ENCODE data around the gene PCNX3.

PCNX3 gene

GRCh38 chr11:65580756-65581155, 34.8 kb upstream of the PCNX3 start:
- peak overlapping the region; percentile 15 to 33 for H3K27ac ChIP-seq
- TF ChIP-seq, protein P1, sequence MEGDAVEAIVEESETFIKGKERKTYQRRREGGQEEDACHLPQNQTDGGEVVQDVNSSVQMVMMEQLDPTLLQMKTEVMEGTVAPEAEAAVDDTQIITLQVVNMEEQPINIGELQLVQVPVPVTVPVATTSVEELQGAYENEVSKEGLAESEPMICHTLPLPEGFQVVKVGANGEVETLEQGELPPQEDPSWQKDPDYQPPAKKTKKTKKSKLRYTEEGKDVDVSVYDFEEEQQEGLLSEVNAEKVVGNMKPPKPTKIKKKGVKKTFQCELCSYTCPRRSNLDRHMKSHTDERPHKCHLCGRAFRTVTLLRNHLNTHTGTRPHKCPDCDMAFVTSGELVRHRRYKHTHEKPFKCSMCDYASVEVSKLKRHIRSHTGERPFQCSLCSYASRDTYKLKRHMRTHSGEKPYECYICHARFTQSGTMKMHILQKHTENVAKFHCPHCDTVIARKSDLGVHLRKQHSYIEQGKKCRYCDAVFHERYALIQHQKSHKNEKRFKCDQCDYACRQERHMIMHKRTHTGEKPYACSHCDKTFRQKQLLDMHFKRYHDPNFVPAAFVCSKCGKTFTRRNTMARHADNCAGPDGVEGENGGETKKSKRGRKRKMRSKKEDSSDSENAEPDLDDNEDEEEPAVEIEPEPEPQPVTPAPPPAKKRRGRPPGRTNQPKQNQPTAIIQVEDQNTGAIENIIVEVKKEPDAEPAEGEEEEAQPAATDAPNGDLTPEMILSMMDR (IDR thresholded peaks at IDR 0.05): no peak
- no peak for DNase-seq (ENCODE audit: low spot score)
- H3K4me3 ChIP-seq: no peak overlapping the region

DNA sequence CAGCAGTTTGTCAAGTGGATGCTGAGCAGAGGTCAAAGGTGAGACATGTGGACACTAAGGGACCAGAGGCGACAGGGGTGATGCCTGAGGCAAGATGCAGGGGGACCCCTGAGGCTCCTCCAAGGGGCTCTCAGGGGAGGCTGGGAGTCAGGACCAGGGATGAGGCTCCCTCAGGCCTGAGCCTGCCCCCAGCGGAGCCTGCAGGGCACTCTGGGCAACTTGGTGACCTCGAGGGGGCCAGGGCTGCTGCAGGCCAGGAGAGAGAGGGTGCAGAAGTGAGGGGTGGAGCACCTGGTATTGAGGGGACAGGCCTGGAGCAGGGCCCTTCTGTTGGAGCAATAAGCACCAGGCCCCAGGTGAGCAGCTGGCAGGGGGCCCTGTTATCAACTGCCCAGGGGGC, 33.6 kb upstream of the PCNX3 start:
- H3K27ac ChIP-seq: peak overlapping the region; percentile 13 to 33
- no peak overlapping the region for H3K4me3 ChIP-seq
- no peak for DNase-seq (ENCODE audit: low spot score)
- TF ChIP-seq, protein P1 (IDR thresholded peaks at IDR 0.05): no peak

DNA sequence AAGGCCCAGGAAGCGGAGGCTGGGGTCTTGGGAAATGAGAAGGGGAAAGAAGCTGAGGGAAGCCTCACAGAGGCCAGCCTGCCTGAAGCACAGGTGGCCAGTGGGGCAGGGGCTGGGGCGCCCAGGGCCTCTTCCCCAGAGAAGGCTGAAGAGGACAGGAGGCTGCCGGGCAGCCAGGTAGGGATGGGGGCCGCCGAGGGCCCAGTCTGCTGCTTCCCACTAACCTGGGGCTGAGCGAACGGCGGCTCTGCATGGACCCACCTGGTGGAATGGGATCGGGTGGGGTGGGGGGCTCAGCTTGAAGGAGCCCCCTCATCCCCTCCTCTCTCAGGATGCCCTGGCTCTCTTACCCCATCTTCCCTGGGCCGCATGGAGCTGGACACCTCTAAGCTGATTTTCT, 32.0 kb upstream of the PCNX3 start:
- no peak for DNase-seq (ENCODE audit: low spot score)
- no peak overlapping the region for H3K4me3 ChIP-seq
- H3K27ac ChIP-seq: peak overlapping the region in 1 of 2 donors; percentile 25
- TF ChIP-seq, protein P1 (IDR thresholded peaks at IDR 0.05): no peak

DNA sequence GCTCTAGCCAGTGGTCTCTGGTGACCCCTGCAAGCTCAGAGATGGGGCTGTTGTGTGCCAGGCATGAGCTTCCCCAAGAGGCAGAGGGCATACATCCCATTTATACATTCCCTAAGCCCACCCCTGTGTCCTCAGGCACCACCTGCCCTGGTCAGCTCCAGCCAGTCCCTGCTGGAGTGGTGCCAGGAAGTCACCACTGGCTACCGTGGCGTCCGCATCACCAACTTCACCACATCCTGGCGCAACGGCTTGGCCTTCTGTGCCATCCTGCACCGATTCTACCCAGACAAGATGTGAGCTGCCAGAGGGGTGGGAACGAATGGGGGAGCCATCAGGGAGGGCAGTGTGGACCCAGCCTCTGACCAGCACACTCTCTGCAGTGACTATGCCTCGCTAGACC, 31.5 kb upstream of the PCNX3 start:
- no peak for DNase-seq (ENCODE audit: low spot score)
- TF ChIP-seq, protein P1 (IDR thresholded peaks at IDR 0.05): no peak
- peak overlapping the region in 1 of 2 donors; percentile 25 for H3K27ac ChIP-seq
- H3K4me3 ChIP-seq: no peak overlapping the region

- Histone ChIP-seq H3K4me3 (no peak overlapping the region), H3K27ac (peak overlapping the region in 1 of 2 donors; percentile 91)
- DNase-seq (ENCODE audit: low spot score): no peak
- TF ChIP-seq, protein P1 (IDR thresholded peaks at IDR 0.05): no peak
Observed at GRCh38 chr11:65584723-65585171, 30.8 kb upstream of the PCNX3 start.

DNA sequence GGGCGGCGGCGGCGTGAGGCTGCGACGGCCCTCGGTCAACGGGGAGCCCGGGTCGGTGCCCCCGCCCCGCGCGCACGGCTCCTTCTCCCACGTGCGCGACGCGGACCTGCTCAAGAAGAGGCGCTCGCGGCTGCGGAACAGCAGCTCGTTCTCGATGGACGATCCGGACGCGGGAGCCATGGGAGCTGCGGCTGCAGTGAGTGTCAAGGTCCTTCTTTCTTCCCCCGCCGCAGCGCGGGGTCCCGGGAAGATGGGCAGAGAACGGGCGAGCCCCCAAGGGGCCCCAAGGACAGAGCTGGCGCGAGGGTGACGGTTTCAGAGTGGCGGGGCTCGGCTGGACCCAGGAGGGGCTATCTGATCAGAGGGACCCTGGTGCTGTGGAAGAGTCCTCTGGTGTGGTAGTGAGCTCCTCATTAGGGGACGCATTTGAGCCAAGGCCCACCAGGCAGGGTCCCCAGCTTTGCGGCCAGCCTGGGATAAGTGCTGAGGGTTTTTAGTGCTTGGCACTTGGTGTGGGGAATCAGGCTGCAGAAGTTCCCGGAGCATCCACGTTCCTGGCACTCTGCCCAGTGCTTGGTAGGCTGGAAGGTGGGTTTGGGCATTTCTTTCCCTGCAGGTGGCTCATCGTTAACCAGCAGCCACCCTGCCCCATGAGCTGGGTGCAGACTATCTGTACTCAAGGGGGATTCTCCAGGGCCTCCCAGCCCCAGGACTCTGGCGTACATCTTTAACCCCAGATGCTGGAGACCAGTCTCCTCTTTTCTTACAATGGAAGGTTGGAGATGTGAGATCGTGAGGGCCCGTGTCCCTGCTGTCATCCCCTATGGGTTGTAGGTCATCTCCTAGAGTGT, 30.0 kb upstream of the PCNX3 start:
- no peak for DNase-seq (ENCODE audit: low spot score)
- Histone ChIP-seq H3K27ac (peak overlapping the region; percentile 8 to 91), H3K4me3 (no peak overlapping the region)
- TF ChIP-seq, protein P1 (IDR thresholded peaks at IDR 0.05): no peak

GRCh38 chr11:65586247-65586630, 29.3 kb upstream of the PCNX3 start:
- peak overlapping the region; percentile 39 to 91 for H3K27ac ChIP-seq
- no peak for DNase-seq (ENCODE audit: low spot score)
- no peak overlapping the region for H3K4me3 ChIP-seq
- TF ChIP-seq, protein P1 (IDR thresholded peaks at IDR 0.05): no peak
